GM12878 (cell line): Measurements from ENCODE around the gene IP6K3. TPM values are rescaled to one million over a fixed set of nuclear protein-coding genes. Genes with fewer than 3 reads are reported as not detected.

ENCODE experiments used
- ATAC-seq: fragments of 200-7000 bp; cut with Tn5 transposase; 3 replicates; pipeline ENCODE4 v1.9.1; 2020; ENCODE audit warnings: mild to moderate bottlenecking, moderate library complexity
- BruUV-seq: library from RNA; stranded (reverse); fragments of 400-500 nt; replicated peaks from 2 replicates; lab custom pipeline; 2021; lab: Mats Ljungman, UMichigan
- CTCF ChIA-PET: fragments of 300-600 bp; sonication (Branson Sonifier 250); formaldehyde crosslinking; extraction: SDS; loops from one replicate; lab custom pipeline; 2021; ENCODE audit warnings: inconsistent platforms; lab: Yijun Ruan, JAX
- POLR2A ChIA-PET: fragments of 350-600 bp; formaldehyde crosslinking; extraction: SDS; loops from one replicate; lab custom pipeline; 2021; ENCODE audit warnings: inconsistent platforms; lab: Charles Lee
- RAD21 ChIA-PET: fragments of 300-600 bp; sonication (Branson Sonifier 250); formaldehyde crosslinking; loops from one replicate; lab custom pipeline; 2023; ENCODE audit warnings: antibody characterized with exemption; ENCODE audit not compliant: unreplicated experiment; lab: Charles Lee
- SMC1A ChIA-PET: fragments of 300-600 bp; sonication (Branson Sonifier 250); formaldehyde crosslinking; loops from one replicate; lab custom pipeline; 2023; ENCODE audit not compliant: unreplicated experiment, uncharacterized antibody; lab: Charles Lee
- DNase-seq: peaks from one replicate; pipeline ENCODE4 v3.0.0-alpha.2; 2011; ENCODE audit warnings: low read depth, low spot score
- FAIRE-seq: peaks from 3 replicates; lab custom pipeline; 2011; peaks lifted over from hg19 to GRCh38; lab: Jason Lieb, UNC
- H2AFZ ChIP-seq: 2 replicates; pipeline ENCODE4 v1.6.0; 2011; ENCODE audit warnings: low read depth, low read length, control low read depth; ENCODE audit not compliant: control insufficient read depth
- H3K27ac ChIP-seq: 2 replicates; pipeline ENCODE4 v1.5.1; 2011; ENCODE audit warnings: control low read depth; ENCODE audit not compliant: control insufficient read depth, insufficient read depth
- H3K27me3 ChIP-seq, 2 experiments: replicated peaks in 1 of 2; 2 replicates each; pipeline versions ENCODE4 v1.6.0 to v1.6.1; 2011; ENCODE audit warnings: low read length in 1 of 2; ENCODE audit not compliant: control insufficient read depth in 2 of 2, insufficient read depth in 2 of 2
- H3K36me3 ChIP-seq, 2 experiments: 2 replicates each; pipeline ENCODE4 v1.5.1; 2011; ENCODE audit warnings: low read length in 1 of 2; ENCODE audit not compliant: control insufficient read depth in 2 of 2, insufficient read depth in 2 of 2
- H3K4me1 ChIP-seq: 2 replicates; pipeline ENCODE4 v1.6.1; 2011; ENCODE audit warnings: mild to moderate bottlenecking, low read length, moderate library complexity, mixed read lengths; ENCODE audit not compliant: control insufficient read depth, insufficient read depth
- H3K4me2 ChIP-seq: 2 replicates; pipeline ENCODE4 v1.6.0; 2011; ENCODE audit warnings: control low read depth; ENCODE audit not compliant: control insufficient read depth, insufficient read depth
- H3K4me3 ChIP-seq: fragments of 200-600 bp; sonication (generic); 2 replicates; pipeline ENCODE4 v1.5.1; 2016
- H3K79me2 ChIP-seq: 2 replicates; pipeline ENCODE4 v1.6.0; 2011; ENCODE audit warnings: low read length; ENCODE audit not compliant: control insufficient read depth, insufficient read depth
- H3K9ac ChIP-seq: 2 replicates; pipeline ENCODE4 v1.8.0; 2011; ENCODE audit warnings: low read length, control low read depth, mixed read lengths; ENCODE audit not compliant: control insufficient read depth, insufficient read depth
- H3K9me3 ChIP-seq: replicated peaks from 3 replicates; pipeline ENCODE4 v1.5.1; 2011; ENCODE audit warnings: mild to moderate bottlenecking, low read length; ENCODE audit not compliant: control insufficient read depth, insufficient read depth
- H4K20me1 ChIP-seq: 2 replicates; pipeline ENCODE4 v1.6.0; 2011; ENCODE audit not compliant: control insufficient read depth, insufficient read depth
- ATF7 ChIP-seq: fragments of 450-650 bp; IDR thresholded peaks from 2 replicates; pipeline ENCODE4 v1.6.1; 2016; ENCODE audit warnings: low read depth, mild to moderate bottlenecking
- CREB1 ChIP-seq: IDR thresholded peaks from 2 replicates; pipeline ENCODE4 v1.6.1; 2012; ENCODE audit warnings: low read depth, mild to moderate bottlenecking, inconsistent platforms
- EZH2 ChIP-seq: IDR thresholded peaks from 2 replicates; pipeline ENCODE4 v1.6.1; 2012; ENCODE audit warnings: low read depth, mild to moderate bottlenecking, control low read depth, inconsistent platforms, low read length, borderline replicate concordance; ENCODE audit not compliant: control insufficient read depth
- FOXK2 ChIP-seq: fragments of 450-650 bp; IDR thresholded peaks from 2 replicates; pipeline ENCODE4 v1.6.1; 2017; ENCODE audit warnings: mild to moderate bottlenecking, moderate library complexity
- IRF4 ChIP-seq: IDR thresholded peaks from 2 replicates; pipeline ENCODE4 v1.6.1; 2011; ENCODE audit warnings: low read depth, low read length
- JUNB ChIP-seq: IDR thresholded peaks from 2 replicates; pipeline ENCODE4 v1.6.1; 2016; ENCODE audit warnings: antibody characterized with exemption, mild to moderate bottlenecking
- KLF5 ChIP-seq: fragments of 450-650 bp; IDR thresholded peaks from 2 replicates; pipeline ENCODE4 v1.6.1; 2014; ENCODE audit warnings: mild to moderate bottlenecking; ENCODE audit not compliant: partially characterized antibody
- MLLT1 ChIP-seq: fragments of 450-650 bp; IDR thresholded peaks from 2 replicates; pipeline ENCODE4 v1.6.1; 2016; ENCODE audit warnings: mild to moderate bottlenecking
- NBN ChIP-seq: fragments of 450-650 bp; IDR thresholded peaks from 2 replicates; pipeline ENCODE4 v1.6.1; 2016
- NFYA ChIP-seq: IDR thresholded peaks from 2 replicates; pipeline ENCODE4 v1.6.1; 2011; ENCODE audit warnings: low read depth, mild to moderate bottlenecking, low read length, improper control_type of control experiment, borderline replicate concordance
- NR2F1 ChIP-seq: fragments of 450-650 bp; conservative IDR thresholded peaks from 2 replicates; pipeline ENCODE4 v1.6.1; 2017; ENCODE audit warnings: mild to moderate bottlenecking
- RUNX3 ChIP-seq: IDR thresholded peaks from 2 replicates; pipeline ENCODE4 v1.6.1; 2012; ENCODE audit warnings: low read length, inconsistent platforms
- SMARCA5 ChIP-seq: fragments of 450-650 bp; IDR thresholded peaks from 2 replicates; pipeline ENCODE4 v1.6.1; 2017; ENCODE audit warnings: mild to moderate bottlenecking
- ZNF687 ChIP-seq: fragments of 450-650 bp; IDR thresholded peaks from 2 replicates; pipeline ENCODE4 v1.6.1; 2017; ENCODE audit warnings: mild to moderate bottlenecking, moderate library complexity
- WGBS: methylation state at CpG from one replicate; pipeline ENCODE4 v1.1.6; 2016; ENCODE audit warnings: low lambda C conversion rate; ENCODE audit not compliant: insufficient replicate concordance, insufficient coverage; ENCODE audit errors: missing lambda C conversion rate; 5-methylcytosine and 5-hydroxymethylcytosine counted together
- in situ Hi-C: fragments of 300-500 bp; cut with MboI; formaldehyde crosslinking; loops from 9 replicates; pipeline ENCODE4 v1.14.3; 2018; ENCODE audit warnings: mixed read lengths
- intact Hi-C: fragments of 100-400 bp; cut with micrococcal nuclease; formaldehyde crosslinking; loops from one replicate; pipeline ENCODE4 v1.14.2; 2022; ENCODE audit not compliant: unreplicated experiment
- polyA plus RNA-seq, 11 experiments: library from polyadenylated mRNA; depleted of rRNA in 4 of 11; unstranded in 6 of 11; stranded (reverse) in 5 of 11; fragments of >200 nt; fragmentation: Nextera tagmentation in 4 of 11; fragmentation: Illumina TruSeq in 1 of 11; extraction: Ambion mirVana in 4 of 11; extraction: Trizol in 1 of 11; gene quantifications; 1 replicate in 1 of 11; 2 replicates in 10 of 11; pipeline versions ENCODE4 v1.2.1 to v1.2.3, GENCODE V29; 2011 to 2016; ENCODE audit warnings: inconsistent platforms in 2 of 11, missing spikeins in 2 of 11, low read depth in 1 of 11
- total RNA-seq, 4 experiments: library from RNA; depleted of rRNA in 3 of 4; stranded (reverse); fragments of >200 nt in 3 of 4; fragmentation: Illumina TruSeq in 1 of 4; extraction: Trizol in 1 of 4; gene quantifications; 2 replicates each; pipeline versions ENCODE4 v1.2.1 to v1.2.3, GENCODE V29; 2013 to 2021

Gene IP6K3
- total and polyA plus RNA-seq, 10 of the 15 experiments (the other 5 are each of a cell fraction or from before 2014, with no cell fraction given), result 0.02 to 0.15 (median 0.09) TPM; not detected in 7

DNA sequence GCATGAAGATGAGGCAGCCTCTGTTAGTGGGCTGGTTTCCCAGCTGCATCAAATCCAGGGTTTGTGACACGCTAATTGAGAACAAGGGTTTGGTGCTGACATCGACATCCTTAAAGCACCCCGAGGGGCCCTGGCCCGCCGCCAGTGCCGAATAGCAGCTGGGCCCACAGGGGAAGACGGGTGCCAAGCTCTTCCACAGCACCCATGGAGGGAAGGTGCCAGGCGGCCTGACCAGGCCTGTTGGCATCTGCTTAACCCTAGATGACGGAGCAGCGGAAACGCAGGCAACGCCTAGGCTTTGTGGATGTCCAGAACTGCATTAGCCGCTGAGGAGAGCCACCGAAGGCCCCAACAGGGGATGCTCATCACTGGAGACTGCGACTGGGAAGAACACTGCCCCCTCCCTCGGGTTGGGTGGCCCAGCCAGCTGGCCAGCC, 51.2 kb downstream of the IP6K3 start:
- BruUV-seq, result no TSS peak
- SMC1A ChIA-PET, result interaction anchor here (1.1 kb wide), 1 partner anchor 105 kb away, joined by 3 read pairs; no protein-coding TSS in a partner anchor
- H3K27ac ChIP-seq, result no peak overlapping the region
- intact Hi-C loops, result no loop called here
- H3K4me3 ChIP-seq, result no peak overlapping the region
- H3K9me3 ChIP-seq, result no peaks in the 10 kb centered on the region
- H3K79me2 ChIP-seq, result no peaks in the 10 kb centered on the region
- RAD21 ChIA-PET, result no interaction called here
- DNase-seq, result no peak
- 88% methylated on average over 14 of the region's 16 CpGs for WGBS
- ATAC-seq, result no peak
- H2AFZ ChIP-seq, result no peak overlapping the region
- CTCF ChIA-PET, result interaction anchor here (2.4 kb wide), 1 partner anchor 105 kb away, joined by 6 read pairs; no protein-coding TSS in a partner anchor
- no peak for FAIRE-seq
- H4K20me1 ChIP-seq, result no peaks in the 10 kb centered on the region
- H3K4me2 ChIP-seq, result no peak overlapping the region
- no peak for TF ChIP-seq FOXK2
- TF ChIP-seq, all 136 proteins: peak for 0
- POLR2A ChIA-PET, result no interaction called here
- in situ Hi-C loops, result no loop called here
- peaks cover 33 to 40% of the 10 kb centered on the region in 2 experiments for H3K36me3 ChIP-seq
- H3K4me1 ChIP-seq, result peaks cover 34% of the 10 kb centered on the region
- H3K27me3 ChIP-seq, result no peaks in the 10 kb centered on the region
- no peak overlapping the region for H3K9ac ChIP-seq

DNA sequence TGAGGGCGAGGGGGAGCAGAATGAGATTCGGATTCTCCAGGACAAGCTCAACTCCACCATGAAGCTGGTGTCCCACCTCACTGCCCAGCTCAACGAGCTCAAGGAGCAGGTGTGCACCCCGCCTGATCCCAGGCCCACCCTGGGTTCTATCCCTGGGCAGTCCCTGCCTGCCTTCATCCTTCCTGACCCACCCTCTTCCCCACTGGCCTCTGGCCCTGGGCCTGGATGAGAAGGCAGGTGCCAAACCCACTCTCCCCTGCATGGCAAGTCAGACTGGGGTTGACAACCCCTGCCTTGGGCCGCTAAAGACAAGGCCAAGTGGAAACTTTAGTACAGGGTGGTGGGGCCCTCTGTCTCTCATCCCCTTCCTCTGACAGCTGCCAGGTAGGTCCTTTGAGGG, 51.7 kb downstream of the IP6K3 start:
- ChIA-PET POLR2A (no interaction called here), SMC1A (interaction anchor here (0.5 to 1.1 kb wide), 2 partner anchors 105 to 377 kb away, joined by 3 read pairs; partner anchors contain the start of gene ZBTB22)
- TF ChIP-seq NR2F1 (no peak), RUNX3 (no peak), SMARCA5 (no peak), ZNF687 (no peak), IRF4 (no peak), KLF5 (no peak), MLLT1 (no peak), CREB1 (no peak), NFYA (no peak), EZH2 (no peak), ATF7 (no peak), JUNB (no peak), NBN (no peak)

More for the DNA sequence above, 51.7 kb downstream of the IP6K3 start:
- intact Hi-C loops (no loop called here), in situ Hi-C loops (no loop called here)
- ATAC-seq (no peak), DNase-seq (no peak), FAIRE-seq (no peak)
- RAD21 ChIA-PET, result interaction anchor here (1.3 kb wide), 1 partner anchor 105 kb away, joined by 3 read pairs; no protein-coding TSS in a partner anchor
- CTCF ChIA-PET, result interaction anchor here (2.4 kb wide), 1 partner anchor 105 kb away, joined by 6 read pairs; no protein-coding TSS in a partner anchor
- Histone ChIP-seq H3K79me2 (no peaks in the 10 kb centered on the region), H3K4me1 (peaks cover 29% of the 10 kb centered on the region), H4K20me1 (no peaks in the 10 kb centered on the region), H3K9me3 (no peaks in the 10 kb centered on the region), H3K4me3 (no peak overlapping the region), H2AFZ (no peak overlapping the region), H3K4me2 (no peak overlapping the region), H3K27ac (no peak overlapping the region), H3K27me3 (no peaks in the 10 kb centered on the region), H3K36me3 (peaks cover 30 to 40% of the 10 kb centered on the region in 2 experiments), H3K9ac (no peak overlapping the region)
- WGBS, result 99% methylated on average over 5 of the region's 5 CpGs
- no TSS peak for BruUV-seq
